Gastroesophageal sphincter (tissue), 4 donors: ENCODE data around the gene VAV3. TPM values are rescaled to one million over a fixed set of nuclear protein-coding genes. Genes with fewer than 3 reads are reported as not detected.

Experiments used
- ATAC-seq: fragments of 150-250 bp; one replicate; pipeline ENCODE4 v1.9.1; 2016; ENCODE audit warnings: mild to moderate bottlenecking, moderate library complexity
- H3K27ac ChIP-seq, 4 donors: fragments of 200-600 bp; sonication (generic) in 3 of 4; 1 replicate in 3 of 4; 2 replicates in 1 of 4; pipeline ENCODE4 v1.5.1; 2016 to 2019
- H3K27me3 ChIP-seq: fragments of 200-600 bp; sonication (generic); one replicate; pipeline ENCODE4 v1.5.1; 2019
- H3K36me3 ChIP-seq, 2 donors: fragments of 200-600 bp; sonication (generic); one replicate each; pipeline ENCODE4 v1.5.1; 2019; ENCODE audit warnings: control low read depth in 1 of 2
- H3K4me1 ChIP-seq, 3 donors: fragments of 200-600 bp; sonication (generic); 1 replicate in 2 of 3; 2 replicates in 1 of 3; pipeline ENCODE4 v1.5.1; 2016 to 2019; ENCODE audit warnings: control low read depth in 2 of 3
- H3K4me3 ChIP-seq, 2 donors: fragments of 200-600 bp; sonication (generic); one replicate each; pipeline ENCODE4 v1.5.1; 2019; ENCODE audit warnings: mild to moderate bottlenecking in 1 of 2, moderate library complexity in 1 of 2
- H3K9me3 ChIP-seq, 3 donors: fragments of 200-600 bp; sonication (generic); one replicate each; pipeline ENCODE4 v1.5.1; 2017 to 2019; ENCODE audit warnings: control low read depth in 2 of 3
- CTCF ChIP-seq, 4 experiments: fragments of 200-600 bp in 2 of 4; fragments of 450-650 bp in 2 of 4; sonication (generic) in 1 of 4; IDR thresholded peaks; one replicate each; pipeline ENCODE4 v1.5.1; 2017 to 2019; ENCODE audit warnings: antibody characterized with exemption in 4 of 4, mild to moderate bottlenecking in 2 of 4, moderate library complexity in 2 of 4
- EP300 ChIP-seq: sonication (generic); formaldehyde crosslinking; IDR thresholded peaks from one replicate; pipeline ENCODE4 v1.6.1; 2017; ENCODE audit warnings: antibody characterized with exemption, mild to moderate bottlenecking
- POLR2A ChIP-seq, 2 donors: fragments of 450-650 bp; IDR thresholded peaks; one replicate each; pipeline ENCODE4 v1.6.1; 2017; ENCODE audit warnings: antibody characterized with exemption in 2 of 2, mild to moderate bottlenecking in 2 of 2, moderate library complexity in 1 of 2
- POLR2AphosphoS5 ChIP-seq: sonication (generic); formaldehyde crosslinking; IDR thresholded peaks from one replicate; pipeline ENCODE4 v1.6.1; 2017; ENCODE audit warnings: antibody characterized with exemption
- WGBS, 2 donors: methylation state at CpG; one replicate each; pipeline ENCODE4 v1.1.5; 2018; ENCODE audit warnings: low coverage in 1 of 2; 5-methylcytosine and 5-hydroxymethylcytosine counted together
- total RNA-seq, 4 donors: library from RNA; depleted of rRNA; stranded (reverse); fragments of >200 nt; gene quantifications; one replicate each; pipeline ENCODE4 v1.1.0, GENCODE V29; 2016

VAV3 gene
- total RNA-seq, 4 donors from 2014 or later = 1.3 to 4.7 (median 2.9) TPM

- Histone ChIP-seq H3K4me1 (no peaks in the 10 kb centered on the region), H3K27ac (no peak overlapping the region), H3K9me3 (no peaks in the 10 kb centered on the region), H3K36me3 (no peaks in the 10 kb centered on the region), H3K4me3 (no peak overlapping the region), H3K27me3 (no peaks in the 10 kb centered on the region)
- no peak for ATAC-seq
- no CpG with 5 or more reads among the region's 5 CpGs for WGBS, 2 donors
- TF ChIP-seq POLR2AphosphoS5 (no peak), CTCF (IDR thresholded peaks at IDR 0.05) (no peak), POLR2A (IDR thresholded peaks at IDR 0.05) (no peak), EP300 (no peak)
Measured at GRCh38 chr1:107633596-107633995, 331.4 kb downstream of the VAV3 start.

- no peaks in the 10 kb centered on the region for H3K9me3 ChIP-seq
- H3K27ac ChIP-seq = no peak overlapping the region
- no peak for ATAC-seq
- no peak overlapping the region for H3K4me3 ChIP-seq
- WGBS, 2 donors = 81 to 88% methylated on average over 2 of the region's 2 CpGs
- TF ChIP-seq POLR2AphosphoS5 (no peak), EP300 (no peak), POLR2A (IDR thresholded peaks at IDR 0.05) (no peak), CTCF (IDR thresholded peaks at IDR 0.05) (no peak)
- H3K4me1 ChIP-seq = peaks cover 0 to 6% (median 0%) of the 10 kb centered on the region in 3 donors
- no peaks in the 10 kb centered on the region for H3K36me3 ChIP-seq
- H3K27me3 ChIP-seq = no peaks in the 10 kb centered on the region
Measured at GRCh38 chr1:107626073-107626796, 338.7 kb downstream of the VAV3 start.

GRCh38 chr1:107625405-107626029 lies 339.5 kb downstream of the VAV3 start:
- H3K4me1 ChIP-seq = peaks cover 0 to 6% (median 0%) of the 10 kb centered on the region in 3 donors
- 85 to 88% methylated on average over 3 to 4 of the region's 4 CpGs for WGBS, 2 donors
- no peak overlapping the region for H3K4me3 ChIP-seq
- no peak for TF ChIP-seq POLR2A (IDR thresholded peaks at IDR 0.05)
- no peak for TF ChIP-seq CTCF (IDR thresholded peaks at IDR 0.05)
- no peak for TF ChIP-seq EP300
- no peak for TF ChIP-seq POLR2AphosphoS5
- no peaks in the 10 kb centered on the region for H3K27me3 ChIP-seq
- no peaks in the 10 kb centered on the region for H3K36me3 ChIP-seq
- no peak overlapping the region for H3K27ac ChIP-seq
- no peaks in the 10 kb centered on the region for H3K9me3 ChIP-seq
- ATAC-seq = no peak

GRCh38 chr1:107623431-107623830 lies 341.5 kb downstream of the VAV3 start:
- Histone ChIP-seq H3K9me3 (no peaks in the 10 kb centered on the region), H3K4me3 (no peak overlapping the region), H3K27me3 (no peaks in the 10 kb centered on the region), H3K4me1 (peaks cover 0 to 6% (median 0%) of the 10 kb centered on the region in 3 donors), H3K27ac (no peak overlapping the region), H3K36me3 (no peaks in the 10 kb centered on the region)
- WGBS, 2 donors = 91 to 94% methylated on average over 2 of the region's 2 CpGs
- ATAC-seq = no peak
- no peak for TF ChIP-seq EP300
- no peak for TF ChIP-seq CTCF (IDR thresholded peaks at IDR 0.05)
- no peak for TF ChIP-seq POLR2AphosphoS5
- no peak for TF ChIP-seq POLR2A (IDR thresholded peaks at IDR 0.05)

- H3K4me3 ChIP-seq = no peak overlapping the region
- H3K27ac ChIP-seq = no peak overlapping the region
- H3K36me3 ChIP-seq = no peaks in the 10 kb centered on the region
- no peaks in the 10 kb centered on the region for H3K27me3 ChIP-seq
- no peak for TF ChIP-seq POLR2AphosphoS5
- TF ChIP-seq CTCF (IDR thresholded peaks at IDR 0.05) = no peak
- TF ChIP-seq EP300 = no peak
- TF ChIP-seq POLR2A (IDR thresholded peaks at IDR 0.05) = no peak
- peaks cover 0 to 6% (median 0%) of the 10 kb centered on the region in 3 donors for H3K4me1 ChIP-seq
- no peaks in the 10 kb centered on the region for H3K9me3 ChIP-seq
- WGBS, 2 donors = 10 to 26% methylated on average over 1 of the region's 1 CpG
- no peak for ATAC-seq
Measured at GRCh38 chr1:107622966-107623365, 342.0 kb downstream of the VAV3 start.
